Kidney (tissue), 14 donors: ENCODE results near the gene PPM1G. TPM values are rescaled to one million over a fixed set of nuclear protein-coding genes. Genes with fewer than 3 reads are reported as not detected.

ENCODE experiments used
- DNase-seq, 5 donors: peaks; one replicate each; pipeline ENCODE4 v3.0.0-alpha.2; 2013 to 2020
- FAIRE-seq: peaks from 2 replicates; lab custom pipeline; 2012; peaks lifted over from hg19 to GRCh38; lab: Jason Lieb, UNC
- H3K27ac ChIP-seq, 2 donors: one replicate each; pipeline ENCODE4 v1.7.0; 2013; ENCODE audit warnings: low read depth in 2 of 2, low read length in 2 of 2, inconsistent platforms in 1 of 2
- H3K27me3 ChIP-seq: one replicate; pipeline ENCODE4 v1.7.1; 2013; ENCODE audit warnings: low read length, inconsistent platforms; ENCODE audit not compliant: control insufficient read depth, insufficient read depth
- H3K36me3 ChIP-seq, 3 donors: one replicate each; pipeline versions ENCODE4 v1.7.0 to v1.7.1; 2013; ENCODE audit warnings: low read length in 3 of 3, control low read depth in 1 of 3, inconsistent platforms in 1 of 3; ENCODE audit not compliant: insufficient read depth in 3 of 3, control insufficient read depth in 2 of 3
- H3K4me1 ChIP-seq, 3 donors: one replicate each; pipeline versions ENCODE4 v1.7.0 to v1.7.1; 2013; ENCODE audit warnings: low read length in 3 of 3, inconsistent platforms in 1 of 3, low read depth in 1 of 3; ENCODE audit not compliant: control insufficient read depth in 2 of 3, insufficient read depth in 2 of 3
- H3K4me3 ChIP-seq, 3 donors: one replicate each; pipeline versions ENCODE4 v1.7.0 to v1.8.1; 2013; ENCODE audit warnings: low read length in 3 of 3, control low read depth in 1 of 3, inconsistent platforms in 1 of 3
- H3K9ac ChIP-seq, 3 donors: one replicate each; pipeline versions ENCODE4 v1.7.0 to v1.7.1; 2013; ENCODE audit warnings: low read length in 3 of 3, control low read depth in 1 of 3, inconsistent platforms in 1 of 3
- H3K9me3 ChIP-seq, 3 donors: one replicate each; pipeline versions ENCODE4 v1.7.0 to v1.7.1; 2013; ENCODE audit warnings: low read length in 3 of 3, control low read depth in 1 of 3, inconsistent platforms in 1 of 3; ENCODE audit not compliant: control insufficient read depth in 2 of 3, insufficient read depth in 1 of 3
- CTCF ChIP-seq: IDR thresholded peaks from 3 replicates; pipeline ENCODE4 v1.5.1; 2012; ENCODE audit warnings: mild to moderate bottlenecking, moderate library complexity, borderline replicate concordance; ENCODE audit not compliant: insufficient read depth; ENCODE audit errors: extremely low read depth
- intact Hi-C: fragments of 100-400 bp; cut with DNase I; formaldehyde crosslinking; loops from one replicate; pipeline ENCODE4 v1.11.1; 2022
- polyA plus RNA-seq: library from polyadenylated mRNA; stranded (reverse); fragments of 350-450 nt; fragmentation: Illumina TruSeq; extraction: RNeasy Lipid Tissue Mini Kit (QIAGEN cat#74804); gene quantifications from one replicate; pipeline ENCODE4 v1.2.3, GENCODE V29; 2014; ENCODE audit warnings: low read depth, low replicate concordance; ENCODE audit not compliant: insufficient read depth
- total RNA-seq: library from RNA; stranded (reverse); fragmentation: NEBNext Ultra II Directional; extraction: Animal tissue kit (Norgen Biotek cat#: 25700); gene quantifications from one replicate; pipeline ENCODE4 v1.2.1, GENCODE V29; 2021
- donor health status: control.
- donor health status: control.
- donor health status: control.
- donor health status: control.
- donor health status: control.
- donor health status: DM: yes; HTN: yes; CAD: no.
- donor health status: Normal renal cell carcinoma (clear cell type).

PPM1G gene
- total and polyA plus RNA-seq, 2 donors from 2014 or later: 50.7 to 60.7 TPM

GRCh38 chr2:27380626-27381545 lies 28.5 kb downstream of the PPM1G start, which contains the start of gene ZNF513:
Gene ZNF513 (minus strand): TSS chr2:27380734. CDS start chr2:27380526, 208 bp downstream.
- no peak for TF ChIP-seq CTCF
- Histone ChIP-seq H3K36me3 (peaks cover 4 to 36% (median 30%) of the 10 kb centered on the region in 3 donors), H3K4me3 (peak within 1 kb of the TSS; percentile 83 to 88 (median 85)), H3K4me1 (peaks cover 3 to 15% (median 14%) of the 10 kb centered on the region in 3 donors), H3K27me3 (no peaks in the 10 kb centered on the region), H3K9me3 (no peaks in the 10 kb centered on the region), H3K27ac (peak within 1 kb of the TSS; percentile 88 to 96), H3K9ac (peak within 1 kb of the TSS; percentile 81 to 96 (median 85))
- FAIRE-seq: peak; percentile 71
- DNase-seq: peak; percentile 95 to 99 (median 97)
- intact Hi-C loops: no loop called here

- Histone ChIP-seq H3K4me3 (peak overlapping the region; percentile 83 to 88 (median 85)), H3K9ac (peak overlapping the region; percentile 81 to 96 (median 85)), H3K4me1 (peaks cover 3 to 15% (median 14%) of the 10 kb centered on the region in 3 donors), H3K36me3 (peaks cover 4 to 40% (median 32%) of the 10 kb centered on the region in 3 donors), H3K9me3 (no peaks in the 10 kb centered on the region), H3K27ac (peak overlapping the region; percentile 78 to 88), H3K27me3 (no peaks in the 10 kb centered on the region)
- no peak for TF ChIP-seq CTCF
- DNase-seq (peak in 4 of 5 donors; percentile 35 to 93 (median 82)), FAIRE-seq (no peak)
- intact Hi-C loops: no loop called here
Observed at GRCh38 chr2:27379836-27380625, 29.4 kb downstream of the PPM1G start.

GRCh38 chr2:27379383-27379835 lies 30.0 kb downstream of the PPM1G start:
- no peak for FAIRE-seq

More at GRCh38 chr2:27379383-27379835, 30.0 kb downstream of the PPM1G start:
- Histone ChIP-seq H3K9ac (peak overlapping the region; percentile 81 to 96 (median 85)), H3K4me3 (peak overlapping the region; percentile 83 to 88 (median 85)), H3K36me3 (peaks cover 4 to 46% (median 34%) of the 10 kb centered on the region in 3 donors), H3K27me3 (no peaks in the 10 kb centered on the region), H3K27ac (peak overlapping the region; percentile 47 to 78), H3K9me3 (no peaks in the 10 kb centered on the region), H3K4me1 (peaks cover 3 to 15% (median 14%) of the 10 kb centered on the region in 3 donors)
- peak in 1 of 5 donors; percentile 65 for DNase-seq
- TF ChIP-seq CTCF: no peak
- intact Hi-C loops: no loop called here
